GM18499 (cell line): ENCODE data around the gene SMLR1.
A peak's percentile ranks its signal among the peaks of the same experiment; 100 is the strongest.

Experiments used
- ATAC-seq: cut with Tn5 transposase; IDR thresholded peaks from one replicate; pipeline ENCODE4 v1.9.1; 2021; ENCODE audit warnings: moderate number of reproducible peaks; ENCODE audit not compliant: insufficient read depth, unreplicated experiment

SMLR1 gene

DNA sequence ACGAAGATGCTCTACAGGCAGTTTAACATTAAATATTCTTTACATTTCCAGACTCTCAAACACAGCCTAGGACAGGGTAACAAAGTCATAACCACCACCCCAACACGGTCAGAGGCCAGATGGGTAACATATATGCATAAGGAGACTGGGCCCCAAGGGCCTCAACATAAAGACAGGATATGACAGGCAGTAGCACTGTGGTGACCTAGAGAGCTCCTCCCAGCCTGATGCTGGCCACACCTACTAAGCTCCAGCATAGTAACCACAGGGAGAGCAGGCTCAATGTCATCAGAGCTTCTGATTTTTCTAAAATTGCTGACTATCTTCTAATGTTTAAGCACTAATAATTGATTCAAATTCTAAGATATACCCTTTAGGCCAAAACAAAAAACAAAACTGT, 21.7 kb downstream of the SMLR1 start:
- ATAC-seq = peak; percentile 70

DNA sequence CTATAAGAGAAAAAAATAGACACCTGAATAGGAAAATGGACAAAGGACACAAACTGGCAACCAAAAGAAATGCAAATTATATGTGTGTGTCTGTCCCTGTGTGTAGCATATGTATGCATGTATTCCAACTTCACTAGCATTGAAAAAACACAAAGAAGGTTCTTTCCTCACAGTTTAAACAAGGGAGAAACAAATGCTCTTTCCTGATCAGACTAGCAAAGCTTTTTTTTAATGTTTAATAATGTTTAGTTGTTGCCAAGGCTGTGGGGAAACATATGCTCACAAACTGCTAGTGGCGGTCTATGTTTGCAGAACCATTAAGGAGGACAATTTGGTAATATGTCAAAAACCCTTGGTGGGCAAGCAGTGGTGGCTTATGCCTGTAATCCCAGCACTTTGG, 22.4 kb downstream of the SMLR1 start:
- no peak for ATAC-seq

GRCh38 chr6:130851026-130851425, 23.8 kb downstream of the SMLR1 start:
- no peak for ATAC-seq

DNA sequence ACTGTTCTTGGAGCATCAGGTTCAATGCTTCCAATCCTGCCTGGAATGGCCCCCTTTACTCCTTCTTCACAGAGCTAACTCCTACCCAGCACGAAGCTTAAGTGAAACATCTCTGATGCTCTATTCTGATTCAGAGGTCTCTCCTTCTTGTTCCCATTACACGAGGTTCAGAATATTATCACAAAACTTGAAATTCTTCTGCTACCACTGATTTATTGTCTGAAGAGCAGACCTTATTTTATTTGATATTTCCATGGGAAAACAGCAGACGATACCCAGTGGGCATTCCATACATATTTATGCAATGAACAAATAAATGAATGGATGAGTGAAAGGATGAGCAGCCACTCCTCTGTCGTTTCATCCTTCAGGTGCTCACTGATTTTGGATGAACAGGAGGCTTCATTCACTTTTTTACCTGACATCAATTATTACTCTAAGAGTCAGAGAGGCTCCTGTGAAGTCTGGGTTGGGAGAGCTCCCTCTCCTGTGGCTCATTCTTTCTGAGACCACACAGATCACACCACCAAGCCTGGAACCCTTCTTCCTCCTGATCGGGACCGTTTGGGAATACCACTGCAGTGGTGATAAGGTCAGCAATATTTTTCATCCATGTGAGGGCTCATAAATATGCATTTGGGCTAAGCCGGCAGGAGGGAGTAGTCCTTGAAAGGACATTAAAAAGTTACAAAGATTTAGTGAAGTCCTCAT, 25.8 kb downstream of the SMLR1 start:
- no peak for ATAC-seq

GRCh38 chr6:130853555-130854183, 26.5 kb downstream of the SMLR1 start:
- no peak for ATAC-seq

DNA sequence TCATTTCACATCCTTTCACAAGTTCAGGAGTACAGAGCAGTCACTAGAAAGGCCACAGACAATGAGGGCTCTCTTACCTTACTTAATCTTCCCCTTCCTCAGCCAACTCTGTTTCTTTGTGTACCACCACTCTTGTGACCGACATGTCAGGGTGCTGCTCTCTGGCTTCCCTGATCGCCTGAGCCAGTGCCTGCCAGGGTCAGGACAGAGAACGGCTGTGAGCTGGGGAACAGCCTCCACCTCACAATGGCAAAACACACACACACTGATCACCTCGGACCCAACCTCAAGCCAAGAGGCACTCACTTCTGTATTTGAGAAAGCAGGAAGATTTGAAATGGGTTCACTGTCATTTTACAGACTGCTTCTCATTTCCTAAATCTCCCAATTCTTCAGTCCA, 30.8 kb downstream of the SMLR1 start:
- ATAC-seq = no peak

DNA sequence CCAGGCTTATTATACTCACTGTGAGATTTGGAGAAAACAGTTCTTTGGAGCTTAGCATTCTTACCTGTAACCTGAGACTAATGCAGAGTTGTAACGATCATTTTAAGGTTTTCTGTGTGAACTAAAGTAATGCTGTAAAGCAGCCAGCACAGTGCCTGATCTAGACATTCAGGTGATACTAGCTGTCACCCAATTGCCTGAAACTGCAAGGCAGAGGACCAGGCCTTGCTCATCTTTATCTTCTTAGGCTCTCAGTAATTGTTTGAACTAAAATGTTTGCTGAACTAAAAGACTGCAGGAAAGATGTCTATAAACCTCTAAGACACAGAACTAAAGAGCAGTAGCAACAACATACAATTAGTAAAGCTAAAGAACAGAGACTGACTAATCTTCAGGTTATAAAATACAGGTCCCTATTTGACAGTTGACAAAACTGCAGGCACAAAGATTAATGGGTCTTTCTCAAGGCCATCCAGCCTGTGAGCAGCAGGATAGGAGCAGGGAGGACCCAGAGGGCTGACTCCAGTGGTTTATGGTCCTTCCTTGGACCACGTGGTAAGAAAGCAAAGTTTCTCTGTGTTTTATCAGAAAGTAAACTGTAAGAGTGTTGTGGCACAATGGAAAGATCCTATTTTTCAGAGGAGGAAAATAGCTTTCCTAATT, 31.4 kb downstream of the SMLR1 start:
- ATAC-seq = no peak

GRCh38 chr6:130859161-130859867, 32.1 kb downstream of the SMLR1 start:
- ATAC-seq = no peak

- ATAC-seq = no peak
Measured at GRCh38 chr6:130862370-130862769, 35.2 kb downstream of the SMLR1 start.

DNA sequence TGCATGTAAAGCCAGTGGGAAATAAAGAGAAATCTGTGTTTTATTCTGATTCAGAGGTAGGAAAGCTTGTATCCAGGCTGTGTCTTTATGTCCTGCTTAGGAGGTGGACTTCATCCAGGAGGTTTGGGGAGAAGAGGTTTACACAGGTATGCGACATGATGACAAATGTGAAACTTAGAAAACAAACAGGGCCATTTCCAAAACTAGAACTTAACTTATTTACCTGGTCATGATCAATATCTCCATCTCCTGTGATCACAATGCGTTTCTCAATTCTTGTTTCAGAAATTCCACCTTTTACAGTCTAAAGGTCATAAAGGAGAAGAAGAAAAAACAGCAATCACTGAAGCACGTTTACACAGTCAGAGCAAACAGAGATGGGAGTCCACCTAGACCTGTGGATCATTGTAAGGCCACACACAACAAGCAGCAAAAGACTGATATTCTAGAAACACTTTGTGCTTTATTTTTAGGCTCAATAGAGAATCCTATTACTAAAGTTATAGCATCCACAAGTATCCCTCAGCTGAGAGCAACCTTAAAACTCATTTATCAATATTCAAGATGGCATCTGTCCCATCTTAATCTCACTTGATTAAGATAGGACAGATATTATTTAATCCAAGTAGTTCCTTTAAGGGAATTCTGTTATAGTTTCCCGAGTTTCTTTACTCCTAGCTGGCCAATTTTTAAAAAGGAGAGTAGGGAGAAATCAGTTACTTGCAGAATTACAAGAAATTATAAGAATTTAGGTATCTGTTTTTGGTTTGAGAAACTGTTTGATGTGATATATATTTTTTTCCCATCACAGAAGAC, 36.4 kb downstream of the SMLR1 start:
- no peak for ATAC-seq

DNA sequence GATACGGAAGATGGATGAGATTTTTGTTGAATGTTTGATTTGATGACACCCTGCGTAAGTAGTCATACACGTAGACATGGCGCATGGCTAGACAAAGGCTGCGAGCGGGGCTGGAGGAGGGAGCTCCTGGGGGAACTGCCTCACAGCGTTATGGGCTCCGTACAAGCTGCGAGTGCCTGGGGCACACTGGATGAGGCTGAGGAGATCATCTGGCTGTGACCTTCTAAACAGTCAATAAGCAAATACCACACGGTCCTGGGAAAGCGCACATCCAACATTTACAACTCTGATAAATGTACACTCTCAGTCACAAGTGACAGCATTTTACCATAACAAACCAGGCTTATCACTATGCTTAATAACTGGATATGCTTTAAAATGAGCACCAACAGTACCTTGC, 37.1 kb downstream of the SMLR1 start:
- ATAC-seq = no peak

DNA sequence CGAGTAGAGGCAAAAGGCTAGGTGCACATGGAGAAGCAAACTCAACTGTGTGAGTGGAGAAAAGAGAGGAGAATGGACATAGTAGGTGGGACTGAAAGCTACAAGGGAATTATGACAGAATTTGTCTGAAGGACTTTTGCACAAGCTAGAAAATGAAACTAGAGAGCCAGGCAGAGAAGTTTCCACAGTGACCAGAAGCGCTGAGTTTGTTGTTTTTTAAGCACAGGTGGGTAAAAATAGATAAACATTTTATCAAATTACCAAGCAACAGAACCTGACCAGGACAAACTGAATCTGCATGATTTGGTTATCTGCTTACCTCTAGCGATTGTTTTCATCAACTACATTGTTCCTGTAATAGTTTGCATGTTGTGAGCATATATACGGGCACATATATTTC, 38.6 kb downstream of the SMLR1 start:
- no peak for ATAC-seq

- no peak for ATAC-seq
Measured at GRCh38 chr6:130869681-130870080, 42.5 kb downstream of the SMLR1 start.

GRCh38 chr6:130870179-130870880, 43.1 kb downstream of the SMLR1 start:
- no peak for ATAC-seq

DNA sequence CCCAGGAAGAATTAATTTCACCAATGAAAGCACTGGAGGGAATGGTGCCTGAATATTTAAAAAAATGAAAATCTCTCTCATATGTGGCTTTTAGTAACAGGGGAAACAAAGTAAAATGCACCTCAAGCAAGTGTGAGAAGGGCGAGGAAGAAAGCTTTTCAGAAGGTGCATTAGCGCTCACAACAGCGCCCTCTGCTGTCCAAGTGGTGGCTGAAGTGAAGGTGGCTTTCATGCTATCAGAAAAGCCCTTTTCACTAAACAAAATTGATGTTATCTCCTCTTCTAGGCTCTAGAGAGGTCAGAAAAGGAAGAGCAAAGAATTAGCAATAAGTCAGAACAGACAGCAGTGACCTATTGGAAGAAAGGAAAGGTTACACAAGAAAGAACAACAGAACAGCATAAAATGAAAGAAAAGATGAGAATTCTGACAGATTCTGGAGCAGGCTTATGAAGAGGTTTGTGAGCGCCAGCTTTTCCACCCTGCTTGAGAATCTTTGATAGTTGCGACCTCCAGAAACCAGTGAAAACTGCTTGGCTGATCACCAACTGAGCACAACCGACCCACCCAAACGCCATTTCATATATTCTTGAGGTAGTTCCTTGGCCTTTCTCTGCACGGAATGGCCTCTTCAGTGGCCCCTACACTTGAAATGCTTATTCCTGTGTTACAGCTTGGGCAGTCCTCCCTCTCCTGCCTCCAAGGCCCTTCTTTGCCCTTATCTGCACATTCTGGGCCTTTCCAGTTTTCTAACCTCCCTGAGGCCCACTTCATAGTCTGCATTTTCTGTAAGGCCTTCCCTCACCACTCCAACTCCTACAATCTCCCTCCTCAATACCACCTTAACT, 45.3 kb downstream of the SMLR1 start:
- ATAC-seq = no peak

DNA sequence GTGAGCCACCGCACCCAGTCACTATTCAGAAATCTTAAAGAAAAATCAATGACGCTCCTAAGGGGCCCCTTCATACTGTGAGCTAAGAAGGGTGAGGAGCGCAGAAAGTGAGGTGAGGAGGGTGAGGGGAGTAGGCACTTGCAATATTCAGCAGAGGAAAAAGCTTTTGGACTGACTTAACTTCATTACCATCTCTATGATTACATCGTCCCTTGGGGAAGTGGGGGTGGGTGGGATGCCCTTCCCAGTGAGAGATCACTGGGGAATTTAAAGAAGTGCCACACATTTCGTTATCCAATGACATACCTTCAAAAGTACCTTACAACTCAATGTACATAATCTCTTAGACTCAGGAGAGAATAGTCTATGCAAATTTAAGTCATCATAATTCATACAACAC, 46.5 kb downstream of the SMLR1 start:
- ATAC-seq = no peak

DNA sequence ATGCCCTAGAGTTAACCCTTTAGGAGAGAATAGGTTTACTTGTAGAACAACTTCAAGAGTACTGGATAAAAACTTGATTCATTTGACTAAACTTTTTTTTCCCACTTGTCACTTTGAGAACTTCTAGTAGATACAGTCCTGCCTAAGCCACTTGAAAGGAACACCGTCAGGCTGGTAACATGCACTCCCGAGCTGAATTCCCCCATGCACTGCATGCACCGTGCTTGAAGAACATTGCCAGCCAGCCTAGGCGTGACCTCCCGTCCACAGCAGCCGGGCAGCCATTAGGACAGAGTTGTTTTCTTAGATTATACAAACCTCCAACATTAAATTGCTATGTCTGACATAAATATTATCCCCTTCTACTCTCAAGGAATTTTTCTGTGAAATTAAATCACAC, 52.6 kb downstream of the SMLR1 start:
- no peak for ATAC-seq

- no peak for ATAC-seq
Measured at GRCh38 chr6:130882370-130882769, 55.2 kb downstream of the SMLR1 start.
